ENCODE data around the gene DCDC1. TPM values are rescaled to one million over a fixed set of nuclear protein-coding genes. Genes with fewer than 3 reads are reported as not detected.

The DCDC1 gene
- total RNA-seq, 1 experiment from 2014 or later: not detected

- Histone ChIP-seq H3K4me1 (ENCODE audit: control insufficient read depth, insufficient read depth, low read length) (no peaks in the 10 kb centered on the region), H3K4me3 (ENCODE audit: low read depth in 2 of 2, low read length in 2 of 2) (no peak overlapping the region), H3K36me3 (ENCODE audit: control insufficient read depth, insufficient read depth, low read length) (no peaks in the 10 kb centered on the region), H3K27me3 (ENCODE audit: control insufficient read depth, insufficient read depth, low read length) (no peaks in the 10 kb centered on the region), H3K9me3 (ENCODE audit: control insufficient read depth, insufficient read depth, low read depth, low read length) (no peaks in the 10 kb centered on the region), H3K27ac (ENCODE audit: low read length) (no peak overlapping the region)
- ATAC-seq (no peak), DNase-seq (ENCODE audit: low read depth, low spot score) (no peak)
- BruUV-seq (replicated peaks): no TSS peak
- ChIA-PET CTCF (no interaction called here), POLR2A (no interaction called here)
- intact Hi-C loops (cut with micrococcal nuclease; ENCODE audit: unreplicated experiment): no loop called here
- in situ Hi-C loops (cut with HindIII; ENCODE audit: low pct_unique_long_range_greater_than_20kb, low sequenced_read_pairs): no loop called here
- no peak for TF ChIP-seq SIN3A (IDR thresholded peaks at IDR 0.05; ENCODE audit: borderline replicate concordance, insufficient read depth, low read depth, low read length)
- TF ChIP-seq POLR2AphosphoS5 (IDR thresholded peaks at IDR 0.05; ENCODE audit: low read depth, low read length): no peak
- no peak for TF ChIP-seq REST (IDR thresholded peaks at IDR 0.05; ENCODE audit: insufficient read depth in 1 of 2, low read depth in 2 of 2, low read length in 1 of 2)
- no peak for TF ChIP-seq CTCF (IDR thresholded peaks at IDR 0.05)
- no peak for TF ChIP-seq TCF7L2 (IDR thresholded peaks at IDR 0.05; ENCODE audit: low read depth, low read length)
Measured at GRCh38 chr11:30889143-30889794, 480.3 kb downstream of the DCDC1 start.

GRCh38 chr11:30879322-30880005, 490.1 kb downstream of the DCDC1 start:
- no TSS peak for BruUV-seq (replicated peaks)
- no peak for TF ChIP-seq REST (IDR thresholded peaks at IDR 0.05; ENCODE audit: insufficient read depth in 1 of 2, low read depth in 2 of 2, low read length in 1 of 2)
- no peak for TF ChIP-seq SIN3A (IDR thresholded peaks at IDR 0.05; ENCODE audit: borderline replicate concordance, insufficient read depth, low read depth, low read length)
- TF ChIP-seq POLR2AphosphoS5 (IDR thresholded peaks at IDR 0.05; ENCODE audit: low read depth, low read length): no peak
- no peak for TF ChIP-seq CTCF (IDR thresholded peaks at IDR 0.05)
- no peak for TF ChIP-seq TCF7L2 (IDR thresholded peaks at IDR 0.05; ENCODE audit: low read depth, low read length)
- intact Hi-C loops (cut with micrococcal nuclease; ENCODE audit: unreplicated experiment): no loop called here
- no peak for ATAC-seq
- in situ Hi-C loops (cut with HindIII; ENCODE audit: low pct_unique_long_range_greater_than_20kb, low sequenced_read_pairs): no loop called here
- Histone ChIP-seq H3K27me3 (ENCODE audit: control insufficient read depth, insufficient read depth, low read length) (no peaks in the 10 kb centered on the region), H3K4me3 (ENCODE audit: low read depth in 2 of 2, low read length in 2 of 2) (no peak overlapping the region), H3K27ac (ENCODE audit: low read length) (no peak overlapping the region), H3K36me3 (ENCODE audit: control insufficient read depth, insufficient read depth, low read length) (no peaks in the 10 kb centered on the region), H3K9me3 (ENCODE audit: control insufficient read depth, insufficient read depth, low read depth, low read length) (no peaks in the 10 kb centered on the region), H3K4me1 (ENCODE audit: control insufficient read depth, insufficient read depth, low read length) (no peaks in the 10 kb centered on the region)
- ChIA-PET CTCF (no interaction called here), POLR2A (no interaction called here)
- no peak for DNase-seq (ENCODE audit: low read depth, low spot score)

Data from Panc1 (cell line).